ENCODE data around the gene ZRANB3.
"Not testable (repeated sequence)": the region's sequence is repeated elsewhere in the genome, so short reads cannot be mapped to it uniquely, and the experiment has no call there.

ZRANB3 gene

DNA sequence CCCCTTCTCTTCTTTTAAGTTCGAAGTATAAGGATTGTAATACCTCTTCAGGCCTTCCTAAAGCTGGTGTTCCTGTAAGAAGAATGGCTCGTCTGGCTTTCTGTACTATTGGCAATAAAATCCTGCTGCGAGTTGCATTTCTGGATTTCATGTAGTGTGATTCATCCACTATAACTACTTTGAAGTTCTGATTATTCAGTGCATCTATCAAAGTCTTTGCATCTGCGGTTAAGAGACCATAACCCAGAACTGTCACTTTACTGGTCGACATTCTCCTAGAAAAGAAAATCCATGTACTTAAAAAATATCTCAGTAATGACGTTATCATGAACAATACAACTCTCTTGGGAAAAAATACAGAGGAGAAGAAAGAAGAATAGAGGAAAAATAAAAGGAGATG lies 181.1 kb downstream of the ZRANB3 start:
- Histone ChIP-seq H3K27ac (no peak overlapping the region), H3K4me3 (no peak overlapping the region), H3K4me1 (no peaks in the 10 kb centered on the region), H3K4me2 (no peak overlapping the region), H3K9ac (no peak overlapping the region), H3K9me3 (peaks cover 38% of the 10 kb centered on the region), H3K36me3 (peaks cover 27% of the 10 kb centered on the region), H3K27me3 (no peaks in the 10 kb centered on the region), H4K20me1 (no peaks in the 10 kb centered on the region)
- TF ChIP-seq Cebpa-rat (IDR thresholded peaks at IDR 0.05): no peak

DNA sequence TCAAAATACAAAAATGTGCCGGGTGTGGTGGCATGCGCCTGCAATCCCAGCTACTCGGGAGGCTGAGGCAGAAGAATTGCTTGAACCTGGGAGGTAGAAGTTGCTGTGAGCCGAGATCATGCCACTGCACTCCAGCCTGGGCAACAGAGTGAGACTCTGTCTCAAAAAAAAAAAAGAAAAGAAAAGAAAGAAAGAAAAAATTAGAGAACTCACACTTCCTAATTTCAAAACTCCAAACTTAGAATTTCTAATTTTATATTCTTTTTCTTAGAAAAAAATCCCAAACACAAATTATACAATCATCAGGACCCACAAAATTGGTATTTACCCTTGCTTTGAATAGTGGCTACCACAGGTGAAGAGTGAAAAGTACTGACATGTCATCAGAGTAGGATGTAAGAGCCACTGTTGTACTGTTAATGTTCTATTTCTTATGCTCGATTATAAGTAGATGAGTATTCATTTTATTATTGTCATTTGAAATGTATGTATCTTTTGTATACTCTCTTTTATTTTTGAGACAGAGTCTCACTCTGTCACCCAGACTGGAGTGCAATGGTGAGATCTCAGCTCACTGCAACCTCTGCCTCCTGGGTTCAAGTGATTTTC lies 182.8 kb downstream of the ZRANB3 start:
- not testable (repeated sequence) for H3K4me1 ChIP-seq, H4K20me1 ChIP-seq, H3K4me3 ChIP-seq, H3K4me2 ChIP-seq, H3K27ac ChIP-seq, H3K9ac ChIP-seq, H3K27me3 ChIP-seq
- Histone ChIP-seq H3K9me3 (peaks cover 38% of the 10 kb centered on the region), H3K36me3 (peaks cover 27% of the 10 kb centered on the region)

DNA sequence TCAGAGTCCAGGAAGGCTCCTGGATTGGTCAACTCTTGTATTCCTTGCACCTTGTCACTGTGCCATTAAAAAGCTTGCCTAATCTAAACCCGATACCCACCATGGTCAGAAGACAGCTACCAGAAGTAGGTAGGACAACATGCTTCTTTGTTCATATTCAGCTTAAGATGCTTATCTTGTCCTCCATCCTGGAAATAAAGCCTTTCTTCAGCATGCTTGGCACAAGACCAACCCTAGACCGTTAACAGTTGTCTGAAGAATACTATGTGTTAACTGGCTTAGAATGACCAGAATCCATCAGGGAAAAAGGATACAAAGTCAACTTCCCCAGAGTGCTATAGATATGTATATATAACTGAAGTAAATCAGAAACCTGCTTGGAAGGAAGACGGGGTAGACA lies 193.9 kb downstream of the ZRANB3 start:
- H3K27me3 ChIP-seq: no peaks in the 10 kb centered on the region
- H3K4me3 ChIP-seq: no peak overlapping the region
- H3K27ac ChIP-seq: no peak overlapping the region
- H3K9ac ChIP-seq: no peak overlapping the region
- H3K9me3 ChIP-seq: peaks cover 21% of the 10 kb centered on the region
- no peaks in the 10 kb centered on the region for H3K4me1 ChIP-seq
- H3K4me2 ChIP-seq: no peak overlapping the region
- no peaks in the 10 kb centered on the region for H4K20me1 ChIP-seq
- no peak for TF ChIP-seq Cebpa-rat (IDR thresholded peaks at IDR 0.05)
- peaks cover 4% of the 10 kb centered on the region for H3K36me3 ChIP-seq

DNA sequence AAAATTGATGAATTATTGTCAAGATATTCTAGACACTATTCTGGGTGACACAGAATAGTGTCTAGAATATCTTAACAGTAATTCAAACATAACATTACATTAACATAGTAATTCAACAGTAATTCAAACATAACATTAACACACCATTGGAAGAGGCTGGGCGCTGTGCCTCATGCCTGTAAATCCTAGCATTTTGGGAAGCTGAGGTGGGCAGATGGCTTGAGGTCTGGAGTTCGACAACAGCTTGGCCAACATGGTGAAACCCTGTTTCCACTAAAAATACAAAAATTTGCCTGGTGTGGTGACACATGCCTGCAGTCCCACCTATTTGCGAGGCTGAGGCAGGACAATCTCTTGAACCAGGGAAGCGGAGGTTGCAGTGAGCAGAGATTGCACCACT lies 195.8 kb downstream of the ZRANB3 start:
- no peak overlapping the region for H3K27ac ChIP-seq
- TF ChIP-seq Cebpa-rat (IDR thresholded peaks at IDR 0.05): no peak
- no peaks in the 10 kb centered on the region for H3K27me3 ChIP-seq
- H3K4me2 ChIP-seq: no peak overlapping the region
- no peaks in the 10 kb centered on the region for H4K20me1 ChIP-seq
- no peaks in the 10 kb centered on the region for H3K36me3 ChIP-seq
- no peaks in the 10 kb centered on the region for H3K4me1 ChIP-seq
- no peak overlapping the region for H3K4me3 ChIP-seq
- 0 out of 2 replicates have a peak, but pooled peaks cover 3% of the 10 kb centered on the region for H3K9me3 ChIP-seq
- no peak overlapping the region for H3K9ac ChIP-seq

DNA sequence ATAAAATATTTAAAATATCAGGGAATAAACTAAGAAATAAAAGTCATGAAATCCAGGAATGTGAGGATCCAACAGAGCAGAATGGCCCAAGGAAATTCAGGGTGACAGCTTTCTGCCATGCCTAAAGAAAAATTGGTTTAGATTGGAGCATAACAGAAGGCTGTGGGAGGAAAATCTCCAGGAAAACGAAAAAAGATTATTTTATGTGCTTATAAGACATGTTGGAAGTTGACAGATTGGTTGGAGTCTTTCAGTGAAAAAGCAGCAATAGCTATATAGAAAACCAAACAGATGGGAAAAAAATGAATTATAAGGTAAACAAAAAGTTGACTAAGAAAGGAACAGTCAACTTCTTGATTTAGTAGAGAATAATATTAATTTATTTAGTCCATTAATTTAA lies 203.9 kb downstream of the ZRANB3 start:
- Histone ChIP-seq H3K4me2 (no peak overlapping the region), H3K27me3 (no peaks in the 10 kb centered on the region), H3K9me3 (peaks cover 17% of the 10 kb centered on the region), H3K4me3 (no peak overlapping the region), H3K27ac (no peak overlapping the region), H3K9ac (no peak overlapping the region), H3K36me3 (no peaks in the 10 kb centered on the region), H4K20me1 (no peaks in the 10 kb centered on the region), H3K4me1 (peaks cover 5% of the 10 kb centered on the region; the same call in 1 of the 2 replicates)
- TF ChIP-seq Cebpa-rat (IDR thresholded peaks at IDR 0.05): no peak

DNA sequence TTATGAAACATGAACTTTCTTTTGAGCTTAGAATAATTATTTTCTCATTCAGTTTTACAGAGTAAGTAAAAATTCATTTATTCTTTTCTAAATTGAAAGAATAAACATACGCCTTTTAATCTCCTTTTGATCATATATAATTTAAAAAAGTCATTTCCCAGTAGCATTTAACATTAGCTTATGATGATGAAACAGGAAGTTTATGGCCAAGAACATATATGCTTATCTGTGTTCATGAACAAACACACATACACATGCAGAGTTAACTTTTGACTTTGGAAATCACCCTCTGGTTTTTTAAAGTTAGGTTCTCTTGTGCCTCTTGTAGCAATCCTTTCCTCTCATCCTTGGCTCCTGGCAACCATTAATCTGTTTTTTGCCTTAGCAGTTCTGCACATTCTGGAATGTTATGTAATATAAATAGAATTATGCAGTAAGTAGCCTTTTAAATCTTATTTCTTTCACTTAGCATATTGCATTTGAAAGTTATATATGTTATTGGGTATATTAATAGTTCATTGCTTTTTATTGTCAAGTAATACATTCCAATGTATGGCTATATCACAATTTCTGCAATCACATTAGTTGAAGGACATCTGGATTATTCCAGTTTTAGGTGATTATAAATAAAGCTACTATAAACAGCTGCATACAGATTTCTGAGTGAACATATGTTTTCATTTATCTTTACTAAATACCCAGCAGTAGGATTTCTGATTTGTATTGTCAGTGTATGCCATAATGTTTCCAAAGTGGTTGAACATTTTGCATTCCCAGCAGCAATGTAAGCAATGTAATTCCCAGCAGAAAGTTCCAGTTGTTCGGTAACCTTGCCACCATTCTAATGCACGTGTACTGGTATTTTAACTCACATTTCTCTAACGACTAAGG lies 210.3 kb downstream of the ZRANB3 start:
- Histone ChIP-seq H4K20me1 (no peaks in the 10 kb centered on the region), H3K4me3 (no peak overlapping the region), H3K9me3 (peaks cover 6% of the 10 kb centered on the region; the same call in 1 of the 2 replicates), H3K9ac (no peak overlapping the region), H3K27me3 (no peaks in the 10 kb centered on the region), H3K4me1 (no peaks in the 10 kb centered on the region), H3K36me3 (no peaks in the 10 kb centered on the region), H3K27ac (no peak overlapping the region), H3K4me2 (no peak overlapping the region)
- TF ChIP-seq Cebpa-rat (IDR thresholded peaks at IDR 0.05): no peak

DNA sequence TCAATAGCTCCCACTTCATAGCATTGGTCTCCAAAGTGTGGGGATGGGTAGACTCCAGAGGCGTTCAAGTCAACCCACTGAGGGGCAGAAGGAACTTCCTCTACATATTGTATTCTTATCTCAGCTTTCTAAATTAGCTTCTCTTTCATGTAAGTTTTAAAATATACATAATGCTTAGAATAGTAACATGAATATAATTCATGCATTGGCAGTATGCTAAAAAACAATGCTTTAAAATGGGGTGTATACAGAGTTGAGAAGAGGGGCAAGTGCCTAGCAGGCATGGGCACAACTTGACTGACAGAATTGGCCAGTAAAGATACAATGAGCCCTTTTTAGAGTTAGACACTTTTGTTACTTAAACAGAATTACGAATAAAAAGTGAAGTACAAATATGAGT lies 212.2 kb downstream of the ZRANB3 start:
- H3K9me3 ChIP-seq: no peaks in the 10 kb centered on the region
- no peaks in the 10 kb centered on the region for H3K27me3 ChIP-seq
- no peak overlapping the region for H3K27ac ChIP-seq
- no peaks in the 10 kb centered on the region for H3K36me3 ChIP-seq
- no peaks in the 10 kb centered on the region for H4K20me1 ChIP-seq
- H3K4me1 ChIP-seq: no peaks in the 10 kb centered on the region
- H3K4me2 ChIP-seq: no peak overlapping the region
- no peak overlapping the region for H3K4me3 ChIP-seq
- TF ChIP-seq Cebpa-rat (IDR thresholded peaks at IDR 0.05): no peak
- H3K9ac ChIP-seq: no peak overlapping the region

DNA sequence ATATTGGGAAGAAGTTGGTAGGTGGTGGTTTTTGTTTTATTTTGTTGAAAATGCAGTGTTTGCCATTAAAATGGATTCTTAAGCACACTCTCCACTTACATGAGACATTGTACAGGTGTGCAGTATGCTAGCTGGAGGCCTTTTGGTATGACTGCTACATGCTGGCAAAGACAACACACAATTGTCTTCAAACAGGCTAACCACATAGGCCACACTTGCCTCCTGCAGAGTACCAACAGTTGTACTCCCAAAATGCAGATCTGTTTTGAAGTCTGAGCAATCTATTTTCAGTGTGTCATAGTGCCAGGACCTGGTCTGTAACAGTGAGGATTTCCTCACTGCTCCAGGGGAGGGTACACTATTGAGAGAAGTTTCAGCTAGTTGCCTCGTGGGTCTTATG lies 213.6 kb downstream of the ZRANB3 start:
- no peak overlapping the region for H3K4me3 ChIP-seq
- H3K4me1 ChIP-seq: no peaks in the 10 kb centered on the region
- TF ChIP-seq Cebpa-rat (IDR thresholded peaks at IDR 0.05): no peak
- no peaks in the 10 kb centered on the region for H3K9me3 ChIP-seq
- no peaks in the 10 kb centered on the region for H4K20me1 ChIP-seq
- no peak overlapping the region for H3K9ac ChIP-seq
- no peaks in the 10 kb centered on the region for H3K27me3 ChIP-seq
- no peaks in the 10 kb centered on the region for H3K36me3 ChIP-seq
- H3K4me2 ChIP-seq: no peak overlapping the region
- no peak overlapping the region for H3K27ac ChIP-seq

DNA sequence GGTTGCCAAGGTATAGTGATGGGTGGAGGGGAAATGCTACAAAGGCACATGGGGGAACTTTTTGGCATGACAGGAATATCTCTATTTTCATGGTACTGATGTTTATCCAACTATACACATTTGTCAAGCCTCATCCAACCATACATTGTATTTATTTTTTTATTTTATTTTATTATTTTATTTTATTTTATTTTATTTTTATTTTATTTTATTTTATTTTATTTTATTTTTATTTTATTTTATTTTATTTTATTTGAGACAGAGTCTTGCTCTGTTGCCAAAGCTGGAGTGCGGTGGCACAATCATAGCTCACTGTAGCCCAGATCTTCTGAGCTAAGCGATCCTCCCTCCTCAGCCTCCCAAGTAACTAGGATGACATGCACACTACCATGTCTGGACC lies 219.1 kb downstream of the ZRANB3 start:
- no peak overlapping the region for H3K4me2 ChIP-seq
- H3K27me3 ChIP-seq: no peaks in the 10 kb centered on the region
- H4K20me1 ChIP-seq: no peaks in the 10 kb centered on the region
- H3K27ac ChIP-seq: no peak overlapping the region
- no peak for TF ChIP-seq Cebpa-rat (IDR thresholded peaks at IDR 0.05)
- no peaks in the 10 kb centered on the region for H3K4me1 ChIP-seq
- H3K4me3 ChIP-seq: no peak overlapping the region
- H3K9ac ChIP-seq: no peak overlapping the region
- peaks cover 6% of the 10 kb centered on the region for H3K9me3 ChIP-seq
- H3K36me3 ChIP-seq: peaks cover 3% of the 10 kb centered on the region

DNA sequence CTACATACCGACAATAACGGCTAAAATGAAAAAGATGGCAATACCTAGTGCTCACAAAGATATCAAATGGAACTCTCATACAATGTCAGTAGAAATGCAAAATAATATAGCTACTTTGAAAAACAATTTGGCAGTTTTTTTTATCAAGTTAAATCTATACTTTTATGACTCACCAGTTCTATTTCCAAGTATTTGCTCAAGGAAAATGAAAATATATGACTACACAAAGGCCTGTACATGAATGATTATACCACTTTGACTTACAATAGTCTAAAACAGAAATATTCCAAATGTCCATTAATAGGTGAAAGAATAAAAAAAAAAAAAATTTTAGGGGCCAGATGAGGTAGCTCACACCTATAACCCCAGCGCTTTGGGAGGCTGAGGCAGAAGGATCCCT lies 219.8 kb downstream of the ZRANB3 start:
- Histone ChIP-seq H3K9me3 (peaks cover 13% of the 10 kb centered on the region), H3K36me3 (peaks cover 8% of the 10 kb centered on the region), H3K27ac (no peak overlapping the region), H4K20me1 (no peaks in the 10 kb centered on the region), H3K4me3 (no peak overlapping the region), H3K4me2 (no peak overlapping the region), H3K4me1 (no peaks in the 10 kb centered on the region), H3K9ac (no peak overlapping the region), H3K27me3 (no peaks in the 10 kb centered on the region)
- no peak for TF ChIP-seq Cebpa-rat (IDR thresholded peaks at IDR 0.05)

Data from BLaER1 (cell line).